GM19328 (cell line): ENCODE data around the gene BMF.
"Not testable (repeated sequence)": the region's sequence is repeated elsewhere in the genome, so short reads cannot be mapped to it uniquely, and the experiment has no call there.

Source experiments
- ATAC-seq: cut with Tn5 transposase; IDR thresholded peaks from one replicate; pipeline ENCODE4 v1.9.1; 2021; ENCODE audit warnings: mild to moderate bottlenecking, moderate library complexity; ENCODE audit not compliant: unreplicated experiment

Gene BMF

DNA sequence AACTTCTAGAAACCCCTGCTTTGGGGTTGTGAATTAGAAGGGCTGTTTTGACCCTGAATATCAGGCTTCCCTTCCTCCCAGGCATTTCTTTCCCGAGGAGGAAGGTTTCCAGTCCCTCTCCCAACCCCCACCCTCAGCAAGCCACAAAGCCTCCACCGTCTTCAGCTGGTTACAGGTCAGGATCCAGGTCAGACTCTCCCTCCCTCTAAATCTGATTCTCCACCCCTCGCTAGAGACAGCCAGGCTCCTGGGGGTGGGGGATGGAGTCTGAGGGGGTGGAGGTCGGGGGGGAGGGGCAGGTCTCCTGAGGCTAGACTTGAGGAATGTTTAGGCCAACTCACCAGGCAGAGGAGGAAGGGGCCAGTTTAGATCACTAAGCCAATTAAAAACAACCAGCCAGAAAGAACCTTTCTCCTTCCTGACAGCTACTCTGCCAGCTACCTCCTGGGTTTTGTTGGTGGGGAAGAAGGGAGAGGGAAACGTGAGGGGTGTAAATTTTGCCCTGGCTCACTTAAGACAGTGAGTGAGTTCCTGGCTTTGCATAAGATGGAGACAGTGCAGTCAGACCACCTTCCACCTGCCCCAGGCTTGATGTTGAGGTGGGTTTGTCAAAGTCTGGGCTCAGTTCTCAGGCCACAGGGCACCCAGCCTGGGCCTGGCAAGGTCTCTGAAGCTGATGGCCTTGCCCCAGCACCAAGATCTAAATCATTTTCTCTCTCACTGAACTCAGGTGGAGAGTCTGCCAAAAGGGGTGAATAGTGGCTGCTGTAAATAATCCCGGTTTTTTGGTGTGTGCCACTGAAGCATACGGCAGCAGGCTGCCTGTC, 19.5 kb downstream of the BMF start:
- no peak for ATAC-seq

DNA sequence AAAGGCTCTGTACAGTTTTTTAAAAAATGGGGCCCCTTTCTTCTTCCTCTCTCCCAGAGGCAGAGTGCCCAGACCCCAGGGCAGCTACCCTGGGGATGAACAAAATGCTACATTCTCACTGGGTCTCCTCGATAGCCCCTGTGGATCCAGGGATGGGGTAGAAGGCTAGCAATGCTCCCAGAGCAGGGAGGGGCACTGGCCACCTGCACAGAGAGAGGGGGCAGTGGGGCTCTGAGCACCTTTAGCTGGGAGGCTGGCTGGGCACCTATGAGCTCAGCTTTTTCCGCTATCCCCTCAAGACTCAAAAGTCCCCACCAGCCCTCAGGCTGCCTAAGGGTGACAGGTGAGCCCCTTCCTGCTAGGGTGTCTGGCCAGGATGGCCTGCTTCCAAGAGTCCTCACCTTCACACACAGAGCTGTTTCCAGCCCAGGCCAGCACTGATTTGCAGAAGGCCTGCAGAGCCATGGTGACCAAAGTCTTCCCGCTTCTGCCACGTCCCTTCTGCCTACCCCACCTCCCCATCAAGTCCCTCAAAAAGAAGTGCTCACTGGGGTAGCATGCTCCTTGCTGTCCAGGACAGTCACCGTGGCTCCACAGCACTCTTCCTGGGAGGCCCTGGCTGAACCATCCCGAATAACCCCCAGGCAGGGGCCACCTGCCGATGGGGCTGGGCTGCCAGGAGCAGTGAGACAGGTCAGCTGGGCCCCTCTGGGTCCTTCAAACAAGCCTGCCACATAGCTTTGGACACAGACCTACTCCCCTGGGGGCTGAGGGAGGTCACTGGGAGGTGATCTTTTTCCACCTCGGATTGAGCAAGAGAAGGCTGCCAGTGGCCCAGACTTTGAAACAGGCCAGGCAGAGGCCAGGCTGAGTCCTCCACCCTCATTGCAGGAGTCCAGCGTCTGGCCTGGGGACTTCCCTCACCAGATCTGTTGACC, 20.4 kb downstream of the BMF start:
- no peak for ATAC-seq

DNA sequence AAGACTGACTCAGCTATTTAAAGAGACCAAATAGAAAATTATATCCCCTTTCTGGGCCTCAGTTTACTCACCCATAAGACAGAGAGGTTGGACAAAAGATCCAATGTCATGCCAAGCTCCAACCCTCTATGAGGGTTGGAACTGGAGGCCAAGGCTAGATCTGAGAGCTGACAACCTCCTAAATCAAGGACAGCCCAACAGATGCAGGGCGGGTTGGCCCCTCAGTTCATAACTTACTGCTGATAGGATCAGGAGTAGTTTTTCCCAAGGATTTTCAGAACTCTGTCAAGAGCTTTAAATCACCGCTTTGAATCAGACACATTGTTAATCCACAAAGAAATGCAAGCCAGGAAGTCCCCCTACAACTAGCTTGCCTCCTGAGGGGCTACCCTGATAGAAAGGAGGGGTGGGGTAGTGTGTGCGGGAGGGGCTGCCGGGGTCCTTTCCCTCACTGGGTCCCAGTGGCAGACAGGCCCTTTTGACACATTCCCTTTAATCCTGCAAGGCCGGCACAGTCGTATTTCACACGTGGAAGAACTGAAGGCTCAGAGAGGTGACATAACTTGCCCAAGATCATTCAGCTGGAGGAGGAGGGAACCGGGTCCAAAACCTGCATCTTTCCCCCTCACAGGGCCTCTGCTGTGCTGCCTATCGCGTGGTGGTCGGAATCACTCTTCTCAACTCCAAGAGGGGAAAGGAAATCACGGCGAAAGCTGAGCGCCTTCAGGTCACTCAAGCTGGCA, 21.4 kb downstream of the BMF start:
- no peak for ATAC-seq

GRCh38 chr15:40085266-40085665, 23.4 kb downstream of the BMF start:
- ATAC-seq: no peak

DNA sequence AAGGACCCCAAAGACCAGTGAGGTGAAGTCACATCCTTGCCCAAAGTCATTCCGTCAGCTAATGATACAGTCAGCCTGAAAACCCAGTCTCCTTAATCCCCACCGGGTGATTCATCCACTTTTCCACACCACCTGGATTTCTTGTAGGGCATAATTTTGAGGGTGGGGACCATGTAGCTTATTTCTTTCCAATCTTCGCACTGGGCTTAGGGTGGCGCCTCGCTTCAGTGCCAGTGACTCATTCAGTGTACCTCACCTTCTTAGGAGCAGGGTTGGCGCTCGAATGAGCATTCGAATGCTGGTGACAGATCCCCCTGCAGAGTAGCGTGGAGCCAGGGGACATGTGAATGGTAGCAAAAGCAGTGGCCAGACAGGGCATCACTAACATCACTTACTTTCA, 24.0 kb downstream of the BMF start:
- no peak for ATAC-seq

- no peak for ATAC-seq
These were observed 26.3 kb downstream of the BMF start for GRCh38 chr15:40082195-40082883.

- no peak for ATAC-seq
These were observed 26.9 kb downstream of the BMF start for GRCh38 chr15:40081691-40082194.

- ATAC-seq: no peak
These were observed 27.8 kb downstream of the BMF start for GRCh38 chr15:40080847-40081246.

DNA sequence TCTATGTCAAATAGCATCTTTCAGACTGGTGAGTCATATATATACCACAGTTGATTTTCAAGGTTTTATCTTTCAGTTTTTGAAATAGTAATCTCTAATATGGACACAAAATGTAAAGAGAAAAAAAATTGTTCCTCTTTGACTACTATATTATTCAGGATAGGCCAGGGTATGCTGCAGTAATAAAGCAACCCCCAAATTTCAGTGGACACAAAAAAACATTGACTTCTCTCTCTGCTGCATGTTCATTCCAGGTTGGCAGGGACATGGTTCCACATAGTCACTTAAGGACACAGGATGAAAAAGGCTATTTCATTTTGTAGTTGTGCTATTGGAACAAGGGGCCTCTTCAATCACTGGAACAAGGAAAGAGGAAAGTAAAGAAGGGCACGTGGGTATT, 28.6 kb downstream of the BMF start:
- ATAC-seq: no peak

DNA sequence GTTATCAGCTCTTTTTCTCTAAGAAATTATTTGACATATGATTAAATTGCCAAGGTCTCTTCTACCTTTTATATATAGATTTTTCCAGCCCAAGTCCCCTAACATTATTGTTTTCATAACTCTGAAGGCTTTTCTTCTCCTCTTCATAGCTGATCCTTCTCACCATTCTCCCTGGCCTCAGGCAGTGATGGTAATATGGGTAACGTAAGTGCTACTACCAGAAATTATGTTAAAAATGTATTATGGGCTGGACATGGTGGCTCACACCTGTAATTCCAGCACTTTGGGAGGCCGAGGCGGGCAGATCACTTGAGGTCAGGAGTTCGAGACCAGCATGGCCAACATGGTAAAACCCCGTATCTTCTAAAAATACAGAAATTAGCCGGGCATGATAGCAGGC, 29.2 kb downstream of the BMF start:
- no peak for ATAC-seq

GRCh38 chr15:40075298-40076044, 33.2 kb downstream of the BMF start:
- no peak for ATAC-seq

DNA sequence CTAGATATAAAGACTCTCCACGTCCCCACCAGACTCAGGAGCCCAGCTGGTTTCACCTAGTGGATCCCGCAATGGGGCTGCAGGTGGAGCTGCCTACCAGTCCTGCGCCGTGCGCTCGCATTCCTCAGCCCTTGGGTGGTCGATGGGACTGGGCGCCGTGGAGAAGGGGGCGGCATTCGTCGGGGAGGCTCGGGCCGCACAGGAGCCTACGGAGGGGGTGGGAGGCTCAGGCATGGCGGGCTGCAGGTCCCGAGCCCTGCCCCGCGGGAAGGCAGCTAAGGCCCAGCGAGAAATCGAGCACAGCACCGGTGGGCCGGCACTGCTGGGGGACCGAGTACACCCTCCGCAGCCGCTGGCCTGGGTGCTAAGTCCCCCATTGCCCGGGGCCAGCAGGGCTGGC, 34.0 kb downstream of the BMF start:
- ATAC-seq: not testable (repeated sequence)

DNA sequence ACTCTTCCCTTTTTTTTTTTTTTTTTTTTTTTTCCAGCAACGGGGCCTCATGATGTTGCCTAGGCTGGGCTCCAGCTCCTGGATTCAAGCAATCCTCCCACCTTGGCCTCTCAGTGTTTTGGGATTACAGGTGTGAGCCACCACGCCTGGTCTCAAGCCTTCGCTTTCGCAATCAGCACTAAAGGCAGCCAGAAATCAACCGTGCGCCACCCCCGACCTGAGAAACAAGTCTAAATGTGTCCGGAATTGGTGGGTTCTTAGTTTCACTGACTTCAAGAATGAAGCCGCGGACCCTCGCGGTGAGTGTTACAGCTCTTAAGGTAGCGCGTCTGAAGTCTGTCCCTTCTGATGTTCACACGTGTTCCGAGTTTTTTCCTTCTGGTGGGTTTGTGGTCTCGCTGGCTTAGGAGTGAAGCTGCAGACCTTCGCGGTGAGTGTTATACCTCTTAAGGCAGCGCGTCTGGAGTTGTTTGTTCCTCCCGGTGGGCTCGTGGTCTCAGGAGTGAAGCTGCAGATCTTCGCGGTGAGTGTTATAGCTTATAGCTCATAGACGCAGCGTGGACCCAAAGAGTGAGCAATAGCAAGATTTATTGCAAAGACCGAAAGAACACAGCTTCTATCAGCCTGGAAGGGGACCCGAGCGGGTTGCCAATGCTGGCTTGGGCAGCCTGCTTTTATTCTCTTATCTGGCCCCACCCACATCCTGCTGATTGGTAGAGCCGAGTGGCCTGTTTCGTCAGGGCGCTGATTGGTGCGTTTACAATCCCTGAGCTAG, 34.8 kb downstream of the BMF start:
- ATAC-seq: not testable (repeated sequence)

- ATAC-seq: no peak
These were observed 36.3 kb downstream of the BMF start for GRCh38 chr15:40072216-40072990.

DNA sequence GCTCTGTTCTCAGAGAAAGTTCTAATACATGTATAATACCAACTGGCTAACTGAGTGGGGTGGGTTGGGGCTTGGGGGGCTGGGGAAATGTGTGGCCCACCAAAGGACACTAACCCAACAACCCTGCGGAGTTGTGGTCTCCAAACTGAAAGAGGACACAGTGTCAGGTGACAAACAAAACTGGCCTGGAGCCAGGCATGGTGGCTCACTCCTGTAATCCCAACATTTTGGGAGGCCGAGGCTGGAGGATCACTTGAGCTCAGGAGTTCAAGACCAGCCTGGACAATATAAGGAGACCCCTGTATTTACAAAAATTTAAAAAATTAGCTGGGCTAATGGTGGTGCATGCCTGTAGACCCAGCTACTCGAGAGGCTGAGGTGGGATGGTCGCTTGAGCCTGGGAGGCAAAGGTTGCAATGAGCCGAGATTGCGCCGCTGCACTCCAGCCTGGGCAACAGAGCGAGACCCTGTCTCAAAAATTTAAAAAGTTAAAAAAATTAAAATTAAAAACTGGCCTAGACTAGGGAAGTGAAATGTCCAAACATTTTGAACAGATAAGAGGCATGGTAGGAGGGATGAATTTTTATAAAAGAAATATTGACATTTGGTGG, 38.0 kb downstream of the BMF start:
- ATAC-seq: no peak

DNA sequence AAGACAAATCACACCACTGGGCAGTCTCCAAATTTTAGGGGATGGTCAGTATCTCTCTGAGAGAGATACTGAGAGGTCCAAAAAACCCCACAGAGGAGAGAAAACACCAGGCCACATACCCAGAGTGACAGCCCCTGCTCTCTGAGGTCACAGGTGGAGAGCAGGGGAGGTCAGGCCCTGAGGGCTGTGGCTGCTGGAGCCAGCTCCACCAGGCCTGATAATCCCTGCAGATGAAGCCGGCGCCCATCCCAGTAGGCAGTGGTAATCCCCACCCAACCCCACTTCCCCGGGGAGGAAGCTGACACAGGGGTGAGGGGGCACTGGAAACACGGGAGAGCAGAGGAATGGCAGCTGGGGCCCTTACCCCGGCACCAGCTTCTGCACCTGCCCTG, 38.5 kb downstream of the BMF start:
- ATAC-seq: no peak

- ATAC-seq: no peak
These were observed 39.2 kb downstream of the BMF start for GRCh38 chr15:40069178-40070165.
